ENCODE measurements around the gene CCR5AS.
"Not testable (repeated sequence)": the region's sequence is repeated elsewhere in the genome, so short reads cannot be mapped to it uniquely, and the experiment has no call there.

The CCR5AS gene

GRCh38 chr3:46393011-46393410, 13.9 kb downstream of the CCR5AS start:
- Histone ChIP-seq H3K9me3 (ENCODE audit: control insufficient read depth in 2 of 2, low read length in 2 of 2) (no peaks in the 10 kb centered on the region), H3K9ac (ENCODE audit: low read length in 2 of 2) (no peak overlapping the region), H3K36me3 (ENCODE audit: control insufficient read depth in 2 of 2, insufficient read depth in 2 of 2, low read length in 2 of 2) (no peaks in the 10 kb centered on the region), H3K4me1 (ENCODE audit: control insufficient read depth, insufficient read depth, low read length) (no peaks in the 10 kb centered on the region), H3K27ac (ENCODE audit: low read length) (no peak overlapping the region), H3K4me3 (ENCODE audit: low read length in 2 of 2) (no peak overlapping the region), H3K27me3 (ENCODE audit: control insufficient read depth in 1 of 2, insufficient read depth in 2 of 2, low read length in 2 of 2) (no peaks in the 10 kb centered on the region)

- not testable (repeated sequence) for H3K9me3 ChIP-seq (ENCODE audit: control insufficient read depth in 2 of 2, low read length in 2 of 2); H3K27ac ChIP-seq (ENCODE audit: low read length); H3K36me3 ChIP-seq (ENCODE audit: control insufficient read depth in 2 of 2, insufficient read depth in 2 of 2, low read length in 2 of 2); H3K9ac ChIP-seq (ENCODE audit: low read length in 2 of 2); H3K4me3 ChIP-seq (ENCODE audit: low read length in 2 of 2); H3K4me1 ChIP-seq (ENCODE audit: control insufficient read depth, insufficient read depth, low read length); H3K27me3 ChIP-seq (ENCODE audit: control insufficient read depth in 1 of 2, insufficient read depth in 2 of 2, low read length in 2 of 2)
Observed at GRCh38 chr3:46391526-46391925, 15.3 kb downstream of the CCR5AS start.

GRCh38 chr3:46389306-46389705, 17.6 kb downstream of the CCR5AS start:
- Histone ChIP-seq H3K9me3 (ENCODE audit: control insufficient read depth in 2 of 2, low read length in 2 of 2) (no peaks in the 10 kb centered on the region), H3K4me3 (ENCODE audit: low read length in 2 of 2) (no peak overlapping the region), H3K9ac (ENCODE audit: low read length in 2 of 2) (no peak overlapping the region), H3K4me1 (ENCODE audit: control insufficient read depth, insufficient read depth, low read length) (no peaks in the 10 kb centered on the region), H3K36me3 (ENCODE audit: control insufficient read depth in 2 of 2, insufficient read depth in 2 of 2, low read length in 2 of 2) (no peaks in the 10 kb centered on the region), H3K27me3 (ENCODE audit: control insufficient read depth in 1 of 2, insufficient read depth in 2 of 2, low read length in 2 of 2) (no peaks in the 10 kb centered on the region), H3K27ac (ENCODE audit: low read length) (no peak overlapping the region)

- not testable (repeated sequence) for H3K4me1 ChIP-seq (ENCODE audit: control insufficient read depth, insufficient read depth, low read length); H3K4me3 ChIP-seq (ENCODE audit: low read length in 2 of 2); H3K36me3 ChIP-seq (ENCODE audit: control insufficient read depth in 2 of 2, insufficient read depth in 2 of 2, low read length in 2 of 2); H3K9ac ChIP-seq (ENCODE audit: low read length in 2 of 2); H3K9me3 ChIP-seq (ENCODE audit: control insufficient read depth in 2 of 2, low read length in 2 of 2); H3K27me3 ChIP-seq (ENCODE audit: control insufficient read depth in 1 of 2, insufficient read depth in 2 of 2, low read length in 2 of 2); H3K27ac ChIP-seq (ENCODE audit: low read length)
Observed at GRCh38 chr3:46388847-46389246, 18.0 kb downstream of the CCR5AS start.

- H3K4me3 ChIP-seq (ENCODE audit: low read length in 2 of 2) = no peak overlapping the region
- no peaks in the 10 kb centered on the region for H3K27me3 ChIP-seq (ENCODE audit: control insufficient read depth in 1 of 2, insufficient read depth in 2 of 2, low read length in 2 of 2)
- H3K9ac ChIP-seq (ENCODE audit: low read length in 2 of 2) = no peak overlapping the region
- H3K9me3 ChIP-seq (ENCODE audit: control insufficient read depth in 2 of 2, low read length in 2 of 2) = no peaks in the 10 kb centered on the region
- H3K27ac ChIP-seq (ENCODE audit: low read length) = no peak overlapping the region
- H3K4me1 ChIP-seq (ENCODE audit: control insufficient read depth, insufficient read depth, low read length) = no peaks in the 10 kb centered on the region
- no peaks in the 10 kb centered on the region for H3K36me3 ChIP-seq (ENCODE audit: control insufficient read depth in 2 of 2, insufficient read depth in 2 of 2, low read length in 2 of 2)
Observed at GRCh38 chr3:46386205-46386604, 20.7 kb downstream of the CCR5AS start.

GRCh38 chr3:46383951-46384330, 22.9 kb downstream of the CCR5AS start:
- no peaks in the 10 kb centered on the region for H3K9me3 ChIP-seq (ENCODE audit: control insufficient read depth in 2 of 2, low read length in 2 of 2)
- H3K4me3 ChIP-seq (ENCODE audit: low read length in 2 of 2) = no peak overlapping the region
- no peak overlapping the region for H3K9ac ChIP-seq (ENCODE audit: low read length in 2 of 2)
- H3K36me3 ChIP-seq (ENCODE audit: control insufficient read depth in 2 of 2, insufficient read depth in 2 of 2, low read length in 2 of 2) = no peaks in the 10 kb centered on the region
- H3K4me1 ChIP-seq (ENCODE audit: control insufficient read depth, insufficient read depth, low read length) = no peaks in the 10 kb centered on the region
- no peaks in the 10 kb centered on the region for H3K27me3 ChIP-seq (ENCODE audit: control insufficient read depth in 1 of 2, insufficient read depth in 2 of 2, low read length in 2 of 2)
- H3K27ac ChIP-seq (ENCODE audit: low read length) = no peak overlapping the region

- Histone ChIP-seq H3K9me3 (ENCODE audit: control insufficient read depth in 2 of 2, low read length in 2 of 2) (no peaks in the 10 kb centered on the region), H3K4me3 (ENCODE audit: low read length in 2 of 2) (no peak overlapping the region), H3K27me3 (ENCODE audit: control insufficient read depth in 1 of 2, insufficient read depth in 2 of 2, low read length in 2 of 2) (no peaks in the 10 kb centered on the region), H3K36me3 (ENCODE audit: control insufficient read depth in 2 of 2, insufficient read depth in 2 of 2, low read length in 2 of 2) (no peaks in the 10 kb centered on the region), H3K4me1 (ENCODE audit: control insufficient read depth, insufficient read depth, low read length) (no peaks in the 10 kb centered on the region), H3K9ac (ENCODE audit: low read length in 2 of 2) (no peak overlapping the region), H3K27ac (ENCODE audit: low read length) (no peak overlapping the region)
Observed at GRCh38 chr3:46383211-46383950, 23.5 kb downstream of the CCR5AS start.

GRCh38 chr3:46381625-46382024, 25.2 kb downstream of the CCR5AS start:
- H3K4me3 ChIP-seq (ENCODE audit: low read length in 2 of 2) = no peak overlapping the region
- no peaks in the 10 kb centered on the region for H3K9me3 ChIP-seq (ENCODE audit: control insufficient read depth in 2 of 2, low read length in 2 of 2)
- no peak overlapping the region for H3K9ac ChIP-seq (ENCODE audit: low read length in 2 of 2)
- H3K27ac ChIP-seq (ENCODE audit: low read length) = no peak overlapping the region
- H3K27me3 ChIP-seq (ENCODE audit: control insufficient read depth in 1 of 2, insufficient read depth in 2 of 2, low read length in 2 of 2) = peaks cover 0 to 2% of the 10 kb centered on the region in 2 donors
- no peaks in the 10 kb centered on the region for H3K4me1 ChIP-seq (ENCODE audit: control insufficient read depth, insufficient read depth, low read length)
- H3K36me3 ChIP-seq (ENCODE audit: control insufficient read depth in 2 of 2, insufficient read depth in 2 of 2, low read length in 2 of 2) = no peaks in the 10 kb centered on the region

- H3K27me3 ChIP-seq (ENCODE audit: control insufficient read depth in 1 of 2, insufficient read depth in 2 of 2, low read length in 2 of 2) = peaks cover 0 to 2% of the 10 kb centered on the region in 2 donors
- no peak overlapping the region for H3K9ac ChIP-seq (ENCODE audit: low read length in 2 of 2)
- no peaks in the 10 kb centered on the region for H3K36me3 ChIP-seq (ENCODE audit: control insufficient read depth in 2 of 2, insufficient read depth in 2 of 2, low read length in 2 of 2)
- no peak overlapping the region for H3K4me3 ChIP-seq (ENCODE audit: low read length in 2 of 2)
- no peaks in the 10 kb centered on the region for H3K4me1 ChIP-seq (ENCODE audit: control insufficient read depth, insufficient read depth, low read length)
- no peaks in the 10 kb centered on the region for H3K9me3 ChIP-seq (ENCODE audit: control insufficient read depth in 2 of 2, low read length in 2 of 2)
- no peak overlapping the region for H3K27ac ChIP-seq (ENCODE audit: low read length)
Observed at GRCh38 chr3:46380471-46381221, 26.2 kb downstream of the CCR5AS start.

GRCh38 chr3:46378426-46378942, 28.4 kb downstream of the CCR5AS start:
- Histone ChIP-seq H3K9ac (ENCODE audit: low read length in 2 of 2) (no peak overlapping the region), H3K4me3 (ENCODE audit: low read length in 2 of 2) (no peak overlapping the region), H3K4me1 (ENCODE audit: control insufficient read depth, insufficient read depth, low read length) (no peaks in the 10 kb centered on the region), H3K27ac (ENCODE audit: low read length) (no peak overlapping the region), H3K27me3 (ENCODE audit: control insufficient read depth in 1 of 2, insufficient read depth in 2 of 2, low read length in 2 of 2) (peaks cover 0 to 2% of the 10 kb centered on the region in 2 donors), H3K36me3 (ENCODE audit: control insufficient read depth in 2 of 2, insufficient read depth in 2 of 2, low read length in 2 of 2) (no peaks in the 10 kb centered on the region), H3K9me3 (ENCODE audit: control insufficient read depth in 2 of 2, low read length in 2 of 2) (no peaks in the 10 kb centered on the region)

GRCh38 chr3:46375814-46376213, 31.1 kb downstream of the CCR5AS start:
- Histone ChIP-seq H3K27me3 (ENCODE audit: control insufficient read depth in 1 of 2, insufficient read depth in 2 of 2, low read length in 2 of 2) (peaks cover 2 to 3% of the 10 kb centered on the region in 2 donors), H3K27ac (ENCODE audit: low read length) (no peak overlapping the region), H3K36me3 (ENCODE audit: control insufficient read depth in 2 of 2, insufficient read depth in 2 of 2, low read length in 2 of 2) (no peaks in the 10 kb centered on the region), H3K9me3 (ENCODE audit: control insufficient read depth in 2 of 2, low read length in 2 of 2) (no peaks in the 10 kb centered on the region), H3K9ac (ENCODE audit: low read length in 2 of 2) (no peak overlapping the region), H3K4me1 (ENCODE audit: control insufficient read depth, insufficient read depth, low read length) (no peaks in the 10 kb centered on the region), H3K4me3 (ENCODE audit: low read length in 2 of 2) (no peak overlapping the region)

Measured in stomach smooth muscle (tissue), 2 donors.